Hepatocyte (in vitro differentiated cells): Measurements from ENCODE around the gene WFDC1.

Source experiments
- CTCF ChIP-seq: fragments of 200-600 bp; sonication (generic); IDR thresholded peaks from 2 replicates; pipeline ENCODE4 v1.5.1; 2016; ENCODE audit warnings: antibody characterized with exemption, mild to moderate bottlenecking; ENCODE audit not compliant: poor library complexity
- EZH2 ChIP-seq: fragments of 200-600 bp; sonication (generic); IDR thresholded peaks from 2 replicates; pipeline ENCODE4 v1.6.1; 2016; ENCODE audit warnings: antibody characterized with exemption, mild to moderate bottlenecking, borderline replicate concordance
- EZH2phosphoT487 ChIP-seq: fragments of 200-600 bp; sonication (generic); IDR thresholded peaks from one replicate; pipeline ENCODE4 v1.6.1; 2018; ENCODE audit warnings: antibody characterized with exemption, mild to moderate bottlenecking, low read depth, moderate library complexity; ENCODE audit not compliant: unreplicated experiment, severe bottlenecking

- TF ChIP-seq CTCF (no peak), EZH2phosphoT487 (no peak), EZH2 (no peak)
These were observed 34.3 kb downstream of the WFDC1 start for GRCh38 chr16:84329016-84329415.
